GM18867 (cell line): ENCODE results near the gene NES.

Experiments
- ATAC-seq: cut with Tn5 transposase; IDR thresholded peaks from one replicate; pipeline ENCODE4 v1.9.1; 2021; ENCODE audit warnings: mild to moderate bottlenecking, moderate library complexity; ENCODE audit not compliant: unreplicated experiment

The NES gene, protein sequence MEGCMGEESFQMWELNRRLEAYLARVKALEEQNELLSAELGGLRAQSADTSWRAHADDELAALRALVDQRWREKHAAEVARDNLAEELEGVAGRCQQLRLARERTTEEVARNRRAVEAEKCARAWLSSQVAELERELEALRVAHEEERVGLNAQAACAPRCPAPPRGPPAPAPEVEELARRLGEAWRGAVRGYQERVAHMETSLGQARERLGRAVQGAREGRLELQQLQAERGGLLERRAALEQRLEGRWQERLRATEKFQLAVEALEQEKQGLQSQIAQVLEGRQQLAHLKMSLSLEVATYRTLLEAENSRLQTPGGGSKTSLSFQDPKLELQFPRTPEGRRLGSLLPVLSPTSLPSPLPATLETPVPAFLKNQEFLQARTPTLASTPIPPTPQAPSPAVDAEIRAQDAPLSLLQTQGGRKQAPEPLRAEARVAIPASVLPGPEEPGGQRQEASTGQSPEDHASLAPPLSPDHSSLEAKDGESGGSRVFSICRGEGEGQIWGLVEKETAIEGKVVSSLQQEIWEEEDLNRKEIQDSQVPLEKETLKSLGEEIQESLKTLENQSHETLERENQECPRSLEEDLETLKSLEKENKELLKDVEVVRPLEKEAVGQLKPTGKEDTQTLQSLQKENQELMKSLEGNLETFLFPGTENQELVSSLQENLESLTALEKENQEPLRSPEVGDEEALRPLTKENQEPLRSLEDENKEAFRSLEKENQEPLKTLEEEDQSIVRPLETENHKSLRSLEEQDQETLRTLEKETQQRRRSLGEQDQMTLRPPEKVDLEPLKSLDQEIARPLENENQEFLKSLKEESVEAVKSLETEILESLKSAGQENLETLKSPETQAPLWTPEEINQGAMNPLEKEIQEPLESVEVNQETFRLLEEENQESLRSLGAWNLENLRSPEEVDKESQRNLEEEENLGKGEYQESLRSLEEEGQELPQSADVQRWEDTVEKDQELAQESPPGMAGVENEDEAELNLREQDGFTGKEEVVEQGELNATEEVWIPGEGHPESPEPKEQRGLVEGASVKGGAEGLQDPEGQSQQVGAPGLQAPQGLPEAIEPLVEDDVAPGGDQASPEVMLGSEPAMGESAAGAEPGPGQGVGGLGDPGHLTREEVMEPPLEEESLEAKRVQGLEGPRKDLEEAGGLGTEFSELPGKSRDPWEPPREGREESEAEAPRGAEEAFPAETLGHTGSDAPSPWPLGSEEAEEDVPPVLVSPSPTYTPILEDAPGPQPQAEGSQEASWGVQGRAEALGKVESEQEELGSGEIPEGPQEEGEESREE (N-terminal part only)

GRCh38 chr1:156676820-156677615 lies at the start of gene NES:
Gene NES (minus strand): TSS chr1:156677407. CDS start chr1:156677264, 143 bp downstream.
- ATAC-seq: no peak

DNA sequence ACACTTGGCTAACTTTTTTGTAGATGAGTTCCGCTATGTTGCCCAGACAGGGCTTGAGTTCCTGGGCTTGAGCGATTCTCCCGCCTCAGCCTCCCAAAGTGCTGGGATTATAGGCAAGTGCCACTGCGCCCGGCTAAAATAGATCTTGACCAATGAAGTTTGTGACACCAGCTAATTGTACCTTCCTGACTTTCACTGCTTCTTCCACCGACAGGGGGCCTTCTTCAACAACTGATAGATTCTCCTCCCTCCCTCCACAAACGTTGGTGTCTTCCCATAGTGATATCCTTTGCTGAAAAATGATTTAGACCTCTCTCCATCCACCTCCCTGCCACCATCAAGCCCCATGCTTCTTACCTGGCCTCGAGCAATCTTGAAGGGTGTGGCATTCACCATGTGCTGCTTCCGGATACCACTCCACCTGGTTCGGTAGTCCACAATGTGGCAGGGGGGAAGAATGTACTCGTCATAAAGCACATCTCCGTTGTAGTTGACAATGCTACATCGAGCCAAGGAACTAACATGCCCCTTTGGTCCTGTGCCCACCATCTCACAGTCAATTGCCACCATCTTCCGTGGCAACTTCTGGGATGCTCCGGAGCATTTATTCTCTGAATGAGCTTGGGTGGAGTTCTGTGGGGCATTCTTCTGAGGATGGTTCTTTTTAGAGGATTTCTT lies 49.5 kb upstream of the NES start:
- no peak for ATAC-seq

GRCh38 chr1:156725683-156726280 lies 48.6 kb upstream of the NES start:
- ATAC-seq: peak; percentile 36

DNA sequence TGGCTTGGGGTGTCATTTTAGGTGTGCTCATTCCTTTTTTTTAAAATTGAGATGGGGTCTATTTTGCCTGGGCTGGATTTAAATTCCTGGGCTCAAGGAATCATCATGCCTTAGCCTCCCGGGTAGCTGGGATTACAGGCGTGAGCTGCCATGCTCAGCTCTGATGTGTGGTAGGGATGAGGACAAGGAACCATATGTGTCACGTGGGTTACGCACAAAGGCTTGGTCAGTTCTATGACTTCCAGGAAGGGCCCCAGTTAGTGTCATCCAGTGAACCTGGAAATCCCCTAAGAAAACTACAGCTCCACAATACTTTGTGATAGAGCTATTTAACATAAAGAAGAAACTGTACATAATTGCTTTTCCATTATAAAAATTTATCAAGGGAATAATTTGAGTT lies 44.3 kb upstream of the NES start:
- no peak for ATAC-seq

DNA sequence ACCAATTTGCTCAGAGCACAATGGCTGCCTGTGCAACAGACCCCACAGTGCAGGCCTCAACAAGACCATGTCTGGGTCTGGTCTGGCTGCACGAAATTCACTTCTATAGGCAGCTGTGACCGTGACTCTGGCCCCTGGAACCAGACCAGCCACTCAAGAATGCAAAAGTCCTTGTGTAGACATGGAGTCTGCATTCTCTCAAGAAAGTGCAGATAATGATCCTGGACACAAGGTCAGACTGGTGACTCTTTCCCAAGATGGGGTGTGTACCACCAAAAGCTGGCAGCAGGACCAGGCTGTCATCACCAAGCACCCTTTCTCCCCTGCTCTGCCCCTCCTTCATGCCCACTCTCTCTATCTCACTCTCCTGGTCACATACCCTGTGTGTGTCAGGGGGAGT lies 43.9 kb upstream of the NES start:
- no peak for ATAC-seq

DNA sequence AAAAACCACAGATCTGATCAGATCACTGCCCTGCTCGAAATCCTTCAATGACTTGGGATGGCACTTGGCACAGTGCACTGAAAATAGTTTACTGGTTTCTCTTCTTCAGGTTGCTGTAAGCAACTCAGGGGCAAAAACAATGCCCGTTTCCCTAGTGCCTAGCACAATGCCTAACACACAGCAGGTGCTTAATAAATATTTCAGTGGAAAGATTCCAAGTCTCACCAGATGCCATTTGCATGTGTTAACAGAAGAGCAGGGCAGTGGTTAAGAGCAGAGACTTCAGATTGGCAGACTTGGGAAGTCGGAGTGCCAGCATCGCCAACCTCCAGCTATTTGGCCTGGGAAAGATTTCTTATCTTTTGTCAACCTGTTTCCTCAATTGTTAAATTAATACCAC lies 40.1 kb upstream of the NES start:
- no peak for ATAC-seq

DNA sequence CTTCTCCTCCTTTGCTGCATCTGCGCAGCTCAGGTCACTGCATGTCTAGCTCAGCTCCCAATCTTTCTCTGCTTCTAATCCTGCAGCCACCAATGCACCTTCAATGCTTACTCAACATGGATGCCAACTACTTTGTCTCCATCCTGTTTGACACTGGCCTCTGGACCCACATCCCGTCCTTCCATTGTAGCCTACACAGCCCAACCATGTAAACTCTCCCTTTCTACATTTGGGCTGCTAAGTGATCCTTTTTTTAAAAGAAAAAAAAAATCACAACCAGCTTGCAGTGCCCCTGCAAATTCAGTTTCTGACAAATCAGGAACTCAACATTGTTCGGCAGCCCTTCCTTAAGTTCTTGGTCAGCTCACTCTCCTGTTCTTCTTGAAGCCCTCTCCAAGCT lies 37.6 kb upstream of the NES start:
- no peak for ATAC-seq

- ATAC-seq: no peak
Measured at GRCh38 chr1:156712626-156713025, 35.4 kb upstream of the NES start.

- no peak for ATAC-seq
Measured at GRCh38 chr1:156711011-156711817, 34.0 kb upstream of the NES start.

GRCh38 chr1:156709757-156710489 lies 32.7 kb upstream of the NES start:
- ATAC-seq: no peak

DNA sequence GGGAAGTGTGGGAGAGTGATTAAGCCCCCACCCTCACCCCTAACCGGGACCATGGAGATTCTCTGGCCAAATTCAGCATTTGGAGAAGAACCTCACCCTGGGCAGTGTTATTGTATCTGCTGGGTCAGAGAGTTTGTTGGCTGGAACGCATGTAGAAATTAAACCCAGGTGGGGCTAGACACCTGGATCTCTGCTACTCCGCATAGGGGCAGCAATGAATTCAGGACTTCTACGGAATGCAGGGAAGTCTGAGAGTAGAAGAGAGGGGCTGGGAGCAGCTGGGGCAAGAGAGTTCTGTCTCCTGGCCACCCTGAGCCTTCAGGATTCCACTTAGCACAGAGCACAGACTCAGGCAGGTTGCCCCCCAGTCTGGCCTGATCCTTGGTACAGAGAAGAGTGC lies 31.8 kb upstream of the NES start:
- ATAC-seq: no peak

DNA sequence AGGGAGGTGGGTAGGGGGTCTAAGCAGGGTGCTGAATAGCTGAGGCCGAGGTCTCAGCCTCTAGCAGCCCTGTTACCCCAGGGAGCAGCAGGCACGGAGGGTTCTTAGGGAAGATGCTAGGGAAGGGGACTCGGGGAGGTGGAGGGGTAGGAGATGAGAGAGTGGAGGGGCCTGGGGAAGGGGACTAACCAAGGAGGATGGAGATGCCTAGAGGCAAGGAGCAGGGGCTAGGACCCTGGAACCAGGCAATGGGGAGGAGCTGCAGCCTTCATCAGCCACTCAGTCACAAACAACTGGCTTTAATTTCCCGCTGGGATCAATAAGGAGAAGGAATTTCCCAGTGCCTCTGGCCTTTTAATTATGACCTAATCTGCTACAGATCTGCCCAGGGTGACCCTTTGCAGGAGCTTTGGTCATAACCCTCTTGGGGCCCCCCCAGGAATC lies 31.0 kb upstream of the NES start:
- no peak for ATAC-seq

DNA sequence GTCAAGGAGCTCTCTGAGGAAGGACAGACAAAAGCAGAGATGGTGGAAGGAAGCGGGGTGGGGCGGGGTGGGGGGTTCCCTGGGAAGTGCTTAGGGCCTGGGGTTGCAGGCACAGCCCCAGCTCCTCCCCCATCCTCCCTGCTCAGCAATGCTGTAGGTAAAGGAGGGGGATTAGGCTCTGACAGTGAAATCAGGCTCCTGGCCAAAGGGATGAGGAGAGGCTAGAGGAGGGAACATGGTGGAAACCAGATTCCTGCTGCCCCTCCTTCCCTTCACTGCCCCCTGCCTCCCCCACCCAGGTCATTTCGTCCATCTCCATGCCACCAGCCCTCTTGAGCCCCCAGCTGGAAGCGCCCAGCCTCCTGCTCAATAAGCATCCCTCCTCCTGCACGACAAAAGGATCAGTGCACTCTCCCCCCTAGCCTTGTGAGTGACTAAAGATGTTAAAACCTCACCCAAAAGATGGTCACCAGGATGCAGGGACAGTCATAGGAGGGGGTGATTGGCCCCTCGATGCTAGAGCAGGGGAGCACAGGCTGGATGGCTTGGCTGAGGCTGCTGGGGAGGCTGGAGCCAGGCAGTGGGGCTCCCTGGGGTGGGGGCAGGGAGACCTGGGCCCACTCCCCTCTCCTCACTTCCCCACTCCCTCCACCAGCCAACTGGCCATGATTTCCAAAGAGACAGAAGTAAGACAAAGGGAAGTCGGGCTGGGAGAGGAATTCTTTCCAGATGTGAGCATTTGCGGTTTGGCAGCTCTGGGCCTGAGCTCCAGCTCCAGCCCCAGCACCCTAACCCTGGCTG lies 30.4 kb upstream of the NES start:
- no peak for ATAC-seq

DNA sequence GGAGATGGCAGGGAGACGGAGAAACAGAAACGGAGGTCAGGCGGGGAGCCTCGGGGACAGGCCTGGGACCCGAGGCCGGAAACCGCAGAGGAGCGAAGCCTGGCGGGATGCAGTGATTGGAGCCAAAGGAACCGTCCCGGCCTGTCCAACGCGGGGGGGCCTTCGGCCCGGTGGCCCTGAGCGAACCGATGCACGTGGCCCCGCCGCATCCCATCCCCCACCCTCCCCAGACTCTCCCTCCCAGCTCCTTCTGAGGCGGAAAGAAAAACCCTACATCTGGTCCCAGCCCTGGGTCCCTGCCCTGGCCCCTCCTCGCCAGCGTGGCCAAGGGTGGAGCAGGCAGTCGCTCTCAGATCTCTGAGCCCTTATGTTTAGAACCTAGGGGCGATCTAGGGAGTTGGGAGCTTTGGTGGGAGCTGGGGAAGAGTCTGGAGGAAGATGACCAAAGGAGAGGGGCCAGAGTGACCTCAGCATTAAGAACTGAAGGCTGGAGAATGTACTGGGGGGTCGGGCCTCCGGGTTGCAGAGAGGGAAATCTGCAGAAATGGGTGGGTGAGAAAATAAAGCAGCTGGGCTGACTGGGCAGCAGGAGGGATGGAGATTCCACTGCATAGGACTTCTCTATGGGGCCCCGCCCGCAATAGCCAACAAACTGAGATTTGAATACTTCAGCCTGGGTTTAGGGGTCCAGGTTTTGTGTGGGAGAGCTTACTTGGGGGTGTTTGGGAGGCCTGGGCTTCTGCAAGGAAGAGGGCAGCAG lies 29.6 kb upstream of the NES start:
- ATAC-seq: no peak

- ATAC-seq: no peak
Measured at GRCh38 chr1:156705918-156706656, 28.9 kb upstream of the NES start.
